Neural crest cell (in vitro differentiated cells): Measurements from ENCODE around the gene SLC25A45. TPM values are rescaled to one million over a fixed set of nuclear protein-coding genes. Genes with fewer than 3 reads are reported as not detected.

ENCODE experiments used
- DNase-seq: peaks from one replicate; pipeline ENCODE4 v3.0.0; 2021; ENCODE audit warnings: low read depth, mixed read lengths, low spot score
- H3K27ac Mint-ChIP-seq: one replicate; pipeline ENCODE4 v1.8.0; 2021; ENCODE audit warnings: mild to moderate bottlenecking, mixed read lengths; ENCODE audit not compliant: unreplicated experiment
- H3K27me3 Mint-ChIP-seq: 2 replicates; pipeline ENCODE4 v1.8.0; 2021; ENCODE audit warnings: low read depth, mild to moderate bottlenecking, mixed read lengths
- H3K36me3 Mint-ChIP-seq: 2 replicates; pipeline ENCODE4 v1.8.0; 2021; ENCODE audit warnings: low read depth, mild to moderate bottlenecking, mixed read lengths
- H3K4me1 Mint-ChIP-seq: 2 replicates; pipeline ENCODE4 v1.8.0; 2021; ENCODE audit warnings: mixed read lengths
- H3K4me3 Mint-ChIP-seq: one replicate; pipeline ENCODE4 v1.8.0; 2021; ENCODE audit warnings: mild to moderate bottlenecking, mixed read lengths
- H3K9me3 Mint-ChIP-seq: 2 replicates; pipeline ENCODE4 v1.8.0; 2021; ENCODE audit warnings: mixed read lengths
- total RNA-seq: library from RNA; stranded (reverse); gene quantifications from 2 replicates; pipeline ENCODE4 v1.2.1, GENCODE V29; 2021
- TF ChIP-seq, protein P1 (sequence below): fragments of 200-600 bp; sonication (generic); conservative IDR thresholded peaks from 2 replicates; pipeline ENCODE4 v1.5.0; 2021; ENCODE audit warnings: antibody characterized with exemption, mild to moderate bottlenecking

SLC25A45 gene
- total RNA-seq, 1 donor from 2014 or later, result 1.5 TPM

DNA sequence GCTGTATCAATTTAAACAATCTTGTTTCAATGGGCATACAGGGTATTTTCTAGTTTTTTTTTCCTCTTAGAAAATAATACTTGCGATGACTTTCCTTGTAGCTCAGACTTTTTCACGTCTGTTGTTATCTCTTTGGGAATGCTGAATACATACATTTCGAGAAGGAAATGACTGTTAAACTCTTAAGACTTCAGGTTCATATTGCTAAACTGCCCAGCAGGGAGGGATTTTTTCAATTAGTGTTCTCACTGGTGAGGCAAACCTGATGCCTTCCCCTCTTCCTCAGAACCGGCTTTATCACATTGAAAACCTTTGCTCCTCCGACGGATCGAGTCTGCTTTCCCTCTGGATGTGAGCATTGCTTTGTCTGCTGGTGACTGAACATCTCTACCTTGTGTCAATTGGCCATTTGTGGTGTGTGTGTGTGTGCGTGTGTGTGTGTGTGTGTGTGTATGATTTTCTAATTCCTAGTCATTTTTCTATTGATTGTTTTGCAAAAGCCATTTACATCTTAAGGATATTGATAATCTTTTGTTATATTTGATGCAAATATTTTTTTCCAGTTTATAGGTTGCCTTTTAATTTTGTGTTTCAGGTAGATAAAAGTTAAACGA lies 46.7 kb upstream of the SLC25A45 start:
- Mint-ChIP-seq H3K4me1 (peaks cover 61% of the 10 kb centered on the region), H3K9me3 (no peaks in the 10 kb centered on the region), H3K27ac (no peak overlapping the region), H3K27me3 (peaks cover 5% of the 10 kb centered on the region), H3K36me3 (no peaks in the 10 kb centered on the region), H3K4me3 (no peak overlapping the region)
- DNase-seq, result no peak
- TF ChIP-seq, protein P1, sequence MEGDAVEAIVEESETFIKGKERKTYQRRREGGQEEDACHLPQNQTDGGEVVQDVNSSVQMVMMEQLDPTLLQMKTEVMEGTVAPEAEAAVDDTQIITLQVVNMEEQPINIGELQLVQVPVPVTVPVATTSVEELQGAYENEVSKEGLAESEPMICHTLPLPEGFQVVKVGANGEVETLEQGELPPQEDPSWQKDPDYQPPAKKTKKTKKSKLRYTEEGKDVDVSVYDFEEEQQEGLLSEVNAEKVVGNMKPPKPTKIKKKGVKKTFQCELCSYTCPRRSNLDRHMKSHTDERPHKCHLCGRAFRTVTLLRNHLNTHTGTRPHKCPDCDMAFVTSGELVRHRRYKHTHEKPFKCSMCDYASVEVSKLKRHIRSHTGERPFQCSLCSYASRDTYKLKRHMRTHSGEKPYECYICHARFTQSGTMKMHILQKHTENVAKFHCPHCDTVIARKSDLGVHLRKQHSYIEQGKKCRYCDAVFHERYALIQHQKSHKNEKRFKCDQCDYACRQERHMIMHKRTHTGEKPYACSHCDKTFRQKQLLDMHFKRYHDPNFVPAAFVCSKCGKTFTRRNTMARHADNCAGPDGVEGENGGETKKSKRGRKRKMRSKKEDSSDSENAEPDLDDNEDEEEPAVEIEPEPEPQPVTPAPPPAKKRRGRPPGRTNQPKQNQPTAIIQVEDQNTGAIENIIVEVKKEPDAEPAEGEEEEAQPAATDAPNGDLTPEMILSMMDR, result no peak

DNA sequence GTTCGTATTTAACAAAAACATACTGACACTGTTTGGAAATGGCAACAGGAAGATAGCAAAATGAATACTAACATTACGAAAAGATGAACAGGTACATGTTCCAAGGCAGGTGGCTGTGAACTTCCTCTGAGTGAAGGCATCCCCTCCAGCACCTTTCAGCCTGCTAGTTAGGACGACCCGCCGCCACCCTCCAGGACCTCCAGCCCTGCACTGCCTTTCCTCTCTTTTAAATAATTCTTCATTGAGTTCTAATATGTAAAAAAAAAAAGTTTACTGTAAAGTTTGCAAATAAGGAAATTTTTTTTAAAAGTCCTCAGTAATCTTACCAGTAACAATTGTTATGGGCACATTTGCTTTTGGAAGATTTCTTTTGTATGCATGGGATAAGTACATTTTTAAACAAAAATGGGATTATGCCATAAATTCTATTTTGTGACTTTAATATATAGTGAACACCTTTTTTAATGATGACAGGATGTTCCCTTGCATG lies 46.2 kb upstream of the SLC25A45 start:
- H3K4me3 Mint-ChIP-seq, result peak overlapping the region; percentile 2

DNA sequence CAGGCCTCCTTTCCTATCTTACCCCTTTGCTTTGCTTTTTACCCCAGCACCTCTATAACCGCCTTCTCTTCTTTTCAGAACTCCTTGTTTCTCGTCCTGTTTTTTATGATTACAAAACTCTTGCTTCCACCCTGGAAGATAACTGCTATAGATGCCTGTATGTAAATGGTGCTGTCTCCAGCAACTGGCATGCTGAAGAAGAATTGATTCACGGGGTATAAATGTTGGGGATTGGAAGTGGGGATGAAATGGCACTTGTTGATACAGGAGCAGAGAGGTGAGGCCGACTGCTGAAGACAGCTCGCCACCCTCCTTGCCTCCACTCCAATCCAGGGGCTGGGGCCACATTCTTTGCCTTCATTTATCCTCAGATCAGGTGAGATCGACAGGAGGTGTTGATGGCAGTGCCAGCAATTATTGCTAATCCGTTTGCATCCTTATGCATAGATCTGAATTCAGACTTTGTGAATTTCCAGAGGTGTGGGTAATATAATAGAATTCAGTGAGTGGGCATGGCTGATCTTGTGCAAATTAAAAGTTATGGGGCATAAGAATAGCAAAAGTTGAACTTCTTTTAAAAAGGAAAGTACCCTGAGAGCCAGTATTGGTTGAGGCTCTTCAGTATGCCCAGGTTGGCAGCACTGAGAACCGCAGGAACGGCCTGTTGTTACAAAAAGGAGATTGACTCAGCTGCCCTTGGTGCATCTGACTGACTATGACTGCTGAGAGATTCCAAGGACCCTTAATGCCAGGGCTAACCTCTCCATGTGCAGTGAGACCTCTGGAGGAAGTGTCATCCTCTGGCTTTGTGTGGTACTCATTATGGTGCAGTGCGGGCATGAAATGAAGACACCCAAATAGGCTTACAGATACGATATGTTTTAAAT lies 45.5 kb upstream of the SLC25A45 start:
- H3K27me3 Mint-ChIP-seq, result peaks cover 9% of the 10 kb centered on the region
- peaks cover 69% of the 10 kb centered on the region for H3K4me1 Mint-ChIP-seq
- no peaks in the 10 kb centered on the region for H3K36me3 Mint-ChIP-seq
- TF ChIP-seq, protein P1, result no peak
- H3K4me3 Mint-ChIP-seq, result peak overlapping the region; percentile 8
- no peaks in the 10 kb centered on the region for H3K9me3 Mint-ChIP-seq
- DNase-seq, result no peak
- H3K27ac Mint-ChIP-seq, result no peak overlapping the region

More for the DNA sequence above, 46.2 kb upstream of the SLC25A45 start:
- no peak overlapping the region for H3K27ac Mint-ChIP-seq
- DNase-seq, result no peak
- peaks cover 8% of the 10 kb centered on the region for H3K27me3 Mint-ChIP-seq
- no peaks in the 10 kb centered on the region for H3K9me3 Mint-ChIP-seq
- peaks cover 66% of the 10 kb centered on the region for H3K4me1 Mint-ChIP-seq
- no peaks in the 10 kb centered on the region for H3K36me3 Mint-ChIP-seq
- TF ChIP-seq, protein P1, result no peak

DNA sequence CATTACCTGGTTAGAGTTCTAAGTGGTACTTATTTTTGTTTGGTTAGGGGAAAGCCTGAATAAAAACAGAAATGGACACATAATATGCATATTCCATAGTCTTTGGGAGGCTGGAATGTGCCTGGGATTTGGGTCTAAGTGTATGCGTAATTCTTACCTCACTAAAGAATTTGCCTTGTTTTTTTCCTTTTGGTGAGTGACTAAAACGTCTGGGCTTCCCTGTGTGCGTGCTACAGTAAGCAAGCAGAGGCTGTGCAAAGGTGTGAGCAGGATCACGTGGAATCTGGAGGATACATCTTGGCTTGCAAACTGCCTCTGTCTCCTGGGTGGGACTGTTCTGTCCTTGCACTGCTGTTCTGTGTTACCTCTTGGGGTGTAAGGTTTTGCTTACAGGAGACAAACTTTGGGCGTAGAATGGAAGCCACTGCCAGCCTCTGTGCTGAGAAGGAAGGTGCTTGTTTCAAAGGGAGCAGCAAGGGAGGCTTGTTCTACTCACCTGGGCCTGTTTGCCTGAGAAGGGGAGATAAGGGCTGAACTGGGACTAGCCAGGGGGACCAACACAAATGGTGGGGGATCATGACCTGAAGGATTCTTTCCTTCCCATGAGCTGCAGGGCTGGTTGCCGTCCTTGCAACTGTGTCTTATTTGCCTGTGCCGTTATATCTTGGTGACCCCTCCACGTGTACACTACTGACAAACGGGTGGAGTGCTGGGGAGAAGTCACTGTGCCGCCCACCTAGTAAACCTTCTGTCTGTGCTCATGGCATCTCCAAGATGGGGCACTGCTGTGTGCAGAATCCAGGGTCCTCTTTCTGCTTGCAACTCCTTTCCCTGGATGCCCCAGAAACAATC lies 44.6 kb upstream of the SLC25A45 start:
- H3K9me3 Mint-ChIP-seq, result no peaks in the 10 kb centered on the region
- H3K4me1 Mint-ChIP-seq, result peaks cover 74% of the 10 kb centered on the region
- DNase-seq, result no peak
- TF ChIP-seq, protein P1, result no peak
- peaks cover 14% of the 10 kb centered on the region for H3K27me3 Mint-ChIP-seq
- H3K27ac Mint-ChIP-seq, result no peak overlapping the region
- H3K4me3 Mint-ChIP-seq, result peak overlapping the region; percentile 8
- H3K36me3 Mint-ChIP-seq, result no peaks in the 10 kb centered on the region
